GM12891 (cell line): ENCODE results near the gene FHIT.

Experiments
- DNase-seq: peaks from one replicate; pipeline ENCODE4 v3.0.0; 2011; ENCODE audit warnings: low spot score; ENCODE audit not compliant: insufficient read length
- FAIRE-seq: peaks from 2 replicates; lab custom pipeline; 2011; peaks lifted over from hg19 to GRCh38; lab: Jason Lieb, UNC
- PAX5 ChIP-seq: IDR thresholded peaks from 2 replicates; pipeline ENCODE4 v1.6.1; 2011; ENCODE audit warnings: low read length, moderate library complexity, mild to moderate bottlenecking; ENCODE audit not compliant: insufficient read depth, severe bottlenecking
- POLR2A ChIP-seq: IDR thresholded peaks from 2 replicates; pipeline ENCODE4 v1.6.1; 2011; ENCODE audit warnings: low read depth, low read length, control low read depth
- POLR2AphosphoS5 ChIP-seq: IDR thresholded peaks from 2 replicates; pipeline ENCODE4 v1.6.1; 2011; ENCODE audit warnings: low read depth, low read length, control low read depth
- POU2F2 ChIP-seq: IDR thresholded peaks from 2 replicates; pipeline ENCODE4 v1.6.1; 2011; ENCODE audit warnings: low read depth, mild to moderate bottlenecking, control low read depth, low read length, moderate library complexity
- SPI1 ChIP-seq: IDR thresholded peaks from 2 replicates; pipeline ENCODE4 v1.6.1; 2011; ENCODE audit warnings: low read depth, low read length, control low read depth
- TAF1 ChIP-seq: IDR thresholded peaks from 2 replicates; pipeline ENCODE4 v1.6.1; 2011; ENCODE audit warnings: low read depth, low read length, control low read depth

The FHIT gene

GRCh38 chr3:59802045-59802444 lies 1449.2 kb downstream of the FHIT start:
- TF ChIP-seq POLR2AphosphoS5, result no peak
- TF ChIP-seq TAF1, result no peak
- TF ChIP-seq POLR2A, result no peak
- no peak for TF ChIP-seq POU2F2
- no peak for TF ChIP-seq PAX5
- no peak for TF ChIP-seq SPI1
- FAIRE-seq, result no peak
- no peak for DNase-seq

GRCh38 chr3:59800481-59800880 lies 1450.8 kb downstream of the FHIT start:
- FAIRE-seq (no peak), DNase-seq (no peak)
- no peak for TF ChIP-seq PAX5
- TF ChIP-seq POLR2AphosphoS5, result no peak
- TF ChIP-seq POU2F2, result no peak
- no peak for TF ChIP-seq TAF1
- TF ChIP-seq POLR2A, result no peak
- TF ChIP-seq SPI1, result no peak

GRCh38 chr3:59798372-59799086 lies 1452.7 kb downstream of the FHIT start:
- DNase-seq (no peak), FAIRE-seq (no peak)
- TF ChIP-seq TAF1 (no peak), SPI1 (no peak), POU2F2 (no peak), PAX5 (no peak), POLR2A (no peak), POLR2AphosphoS5 (no peak)

GRCh38 chr3:59797533-59797932 lies 1453.7 kb downstream of the FHIT start:
- no peak for TF ChIP-seq POLR2AphosphoS5
- no peak for TF ChIP-seq PAX5
- TF ChIP-seq TAF1, result no peak
- no peak for TF ChIP-seq SPI1
- TF ChIP-seq POLR2A, result no peak
- no peak for TF ChIP-seq POU2F2

GRCh38 chr3:59796456-59796855 lies 1454.8 kb downstream of the FHIT start:
- DNase-seq (no peak), FAIRE-seq (no peak)
- no peak for TF ChIP-seq PAX5
- TF ChIP-seq SPI1, result no peak
- no peak for TF ChIP-seq TAF1
- no peak for TF ChIP-seq POU2F2
- no peak for TF ChIP-seq POLR2A
- no peak for TF ChIP-seq POLR2AphosphoS5

More at GRCh38 chr3:59797533-59797932, 1453.7 kb downstream of the FHIT start:
- no peak for FAIRE-seq
- no peak for DNase-seq

- DNase-seq, result no peak
- TF ChIP-seq POU2F2, result no peak
- TF ChIP-seq PAX5, result no peak
- TF ChIP-seq TAF1, result no peak
- no peak for TF ChIP-seq POLR2A
- TF ChIP-seq SPI1, result no peak
- no peak for TF ChIP-seq POLR2AphosphoS5
- FAIRE-seq, result no peak
Observed at GRCh38 chr3:59795756-59796155, 1455.5 kb downstream of the FHIT start.

GRCh38 chr3:59793976-59794375 lies 1457.3 kb downstream of the FHIT start:
- TF ChIP-seq SPI1 (no peak), TAF1 (no peak), PAX5 (no peak), POU2F2 (no peak), POLR2AphosphoS5 (no peak), POLR2A (no peak)
- no peak for FAIRE-seq
- DNase-seq, result no peak

GRCh38 chr3:59791774-59792308 lies 1459.4 kb downstream of the FHIT start:
- no peak for FAIRE-seq
- no peak for DNase-seq
- TF ChIP-seq SPI1 (no peak), PAX5 (no peak), POLR2A (no peak), POU2F2 (no peak), TAF1 (no peak), POLR2AphosphoS5 (no peak)

- FAIRE-seq (no peak), DNase-seq (no peak)
- TF ChIP-seq SPI1, result no peak
- TF ChIP-seq TAF1, result no peak
- no peak for TF ChIP-seq PAX5
- TF ChIP-seq POU2F2, result no peak
- TF ChIP-seq POLR2AphosphoS5, result no peak
- TF ChIP-seq POLR2A, result no peak
Observed at GRCh38 chr3:59790241-59790640, 1461.0 kb downstream of the FHIT start.

- TF ChIP-seq POU2F2 (no peak), PAX5 (no peak), SPI1 (no peak), TAF1 (no peak), POLR2A (no peak), POLR2AphosphoS5 (no peak)
- no peak for FAIRE-seq
- no peak for DNase-seq
Observed at GRCh38 chr3:59788801-59789200, 1462.5 kb downstream of the FHIT start.
